GM06990 (cell line): ENCODE results near the gene CITED4.

Experiments used
- DNase-seq: peaks from one replicate; pipeline ENCODE4 v3.0.0-alpha.2; 2011; ENCODE audit not compliant: insufficient read length; ENCODE audit errors: extremely low read depth
- H3K27me3 ChIP-seq: replicated peaks from 2 replicates; pipeline ENCODE4 v1.6.0; 2011; ENCODE audit warnings: low read length; ENCODE audit not compliant: control insufficient read depth, insufficient read depth
- H3K36me3 ChIP-seq: 2 replicates; pipeline ENCODE4 v1.5.1; 2011; ENCODE audit warnings: low read length; ENCODE audit not compliant: control insufficient read depth, insufficient read depth
- H3K4me3 ChIP-seq: replicated peaks from 2 replicates; pipeline ENCODE4 v1.5.1; 2011; ENCODE audit warnings: low read depth, mild to moderate bottlenecking, control low read depth, low read length
- TF ChIP-seq, protein P1 (sequence below): IDR thresholded peaks from 2 replicates; pipeline ENCODE4 v1.5.1; 2011; ENCODE audit warnings: low read length, control low read depth, mild to moderate bottlenecking, inconsistent platforms; ENCODE audit not compliant: insufficient read depth, poor library complexity, severe bottlenecking

Gene CITED4

DNA sequence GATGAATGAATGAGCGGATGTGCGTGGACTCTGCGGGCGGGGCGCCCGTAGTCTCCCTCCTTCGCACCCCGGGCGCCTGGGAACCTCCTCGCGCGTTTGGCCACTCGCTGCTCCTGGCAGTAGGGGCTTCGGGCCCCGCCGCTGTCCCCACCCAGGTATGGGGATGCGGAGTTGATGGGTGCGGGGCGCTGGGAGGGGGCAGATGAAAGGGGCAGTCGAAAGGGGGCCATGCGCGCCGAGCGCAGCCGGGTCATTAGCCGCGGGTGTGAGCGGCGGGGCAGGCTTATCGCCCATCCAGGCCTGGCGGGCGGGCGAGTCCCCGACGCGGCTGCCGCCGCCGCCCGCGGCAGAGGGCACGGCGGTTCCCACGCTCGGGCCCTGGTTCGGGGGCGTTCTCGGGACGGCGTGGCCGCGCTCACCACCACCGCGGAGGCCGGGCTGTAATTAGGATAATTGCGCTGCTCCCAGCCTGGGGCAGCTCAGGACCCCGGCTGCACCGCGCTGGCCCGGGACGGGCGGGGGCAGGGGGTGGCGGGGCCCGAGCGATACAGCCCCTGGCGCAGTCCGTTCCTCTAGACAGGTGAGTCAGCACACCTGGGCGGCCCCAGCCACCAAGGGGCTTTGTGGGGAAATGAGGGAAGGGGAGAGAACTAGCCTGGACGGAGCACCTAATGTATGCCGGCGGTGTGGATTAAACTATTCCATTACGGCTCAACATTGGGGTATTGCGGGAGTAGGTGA is 22.1 kb upstream of the CITED4 start:
- H3K27me3 ChIP-seq, result no peaks in the 10 kb centered on the region; the same call in 1 of the 2 replicates
- DNase-seq, result no peak
- no peak overlapping the region for H3K4me3 ChIP-seq
- H3K36me3 ChIP-seq, result no peaks in the 10 kb centered on the region
- TF ChIP-seq, protein P1, sequence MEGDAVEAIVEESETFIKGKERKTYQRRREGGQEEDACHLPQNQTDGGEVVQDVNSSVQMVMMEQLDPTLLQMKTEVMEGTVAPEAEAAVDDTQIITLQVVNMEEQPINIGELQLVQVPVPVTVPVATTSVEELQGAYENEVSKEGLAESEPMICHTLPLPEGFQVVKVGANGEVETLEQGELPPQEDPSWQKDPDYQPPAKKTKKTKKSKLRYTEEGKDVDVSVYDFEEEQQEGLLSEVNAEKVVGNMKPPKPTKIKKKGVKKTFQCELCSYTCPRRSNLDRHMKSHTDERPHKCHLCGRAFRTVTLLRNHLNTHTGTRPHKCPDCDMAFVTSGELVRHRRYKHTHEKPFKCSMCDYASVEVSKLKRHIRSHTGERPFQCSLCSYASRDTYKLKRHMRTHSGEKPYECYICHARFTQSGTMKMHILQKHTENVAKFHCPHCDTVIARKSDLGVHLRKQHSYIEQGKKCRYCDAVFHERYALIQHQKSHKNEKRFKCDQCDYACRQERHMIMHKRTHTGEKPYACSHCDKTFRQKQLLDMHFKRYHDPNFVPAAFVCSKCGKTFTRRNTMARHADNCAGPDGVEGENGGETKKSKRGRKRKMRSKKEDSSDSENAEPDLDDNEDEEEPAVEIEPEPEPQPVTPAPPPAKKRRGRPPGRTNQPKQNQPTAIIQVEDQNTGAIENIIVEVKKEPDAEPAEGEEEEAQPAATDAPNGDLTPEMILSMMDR, result no peak

DNA sequence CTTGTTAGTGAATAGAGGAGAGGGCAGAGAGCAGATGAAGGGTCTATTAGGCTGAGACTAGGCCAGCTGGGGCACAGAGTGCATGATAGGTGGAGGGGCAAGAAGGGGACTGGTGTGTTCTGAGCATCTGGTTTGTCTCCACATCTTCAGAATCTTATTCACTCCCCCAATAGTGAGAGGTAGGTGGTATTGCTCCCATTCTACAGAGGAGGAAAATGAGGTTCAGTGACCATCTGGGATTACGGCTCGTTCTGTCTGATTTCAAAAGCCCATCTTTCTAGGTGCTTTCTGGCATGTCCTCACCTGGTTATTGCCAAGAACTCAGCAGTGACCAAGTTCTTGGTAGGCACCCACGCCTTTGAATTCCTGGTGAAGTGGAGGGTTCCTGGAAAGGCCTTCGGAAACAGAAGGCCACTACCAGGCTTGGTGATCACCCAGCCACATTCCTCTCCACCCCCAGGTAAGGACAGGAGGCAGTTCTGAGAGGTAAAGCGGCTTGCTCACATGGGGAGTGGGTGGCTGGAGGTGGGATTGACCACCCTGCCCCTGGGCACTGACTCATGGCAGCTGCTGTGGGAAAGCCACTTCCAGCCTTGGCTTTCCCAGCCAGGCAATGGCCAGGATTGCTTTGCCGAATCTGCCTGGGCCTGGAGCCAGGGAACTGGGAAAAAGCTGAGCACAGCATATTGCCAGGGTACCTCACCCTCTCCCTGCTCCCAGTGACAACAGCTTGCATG is 18.8 kb upstream of the CITED4 start:
- Histone ChIP-seq H3K4me3 (no peak overlapping the region), H3K36me3 (no peaks in the 10 kb centered on the region), H3K27me3 (no peaks in the 10 kb centered on the region)
- no peak for DNase-seq
- TF ChIP-seq, protein P1, result no peak

DNA sequence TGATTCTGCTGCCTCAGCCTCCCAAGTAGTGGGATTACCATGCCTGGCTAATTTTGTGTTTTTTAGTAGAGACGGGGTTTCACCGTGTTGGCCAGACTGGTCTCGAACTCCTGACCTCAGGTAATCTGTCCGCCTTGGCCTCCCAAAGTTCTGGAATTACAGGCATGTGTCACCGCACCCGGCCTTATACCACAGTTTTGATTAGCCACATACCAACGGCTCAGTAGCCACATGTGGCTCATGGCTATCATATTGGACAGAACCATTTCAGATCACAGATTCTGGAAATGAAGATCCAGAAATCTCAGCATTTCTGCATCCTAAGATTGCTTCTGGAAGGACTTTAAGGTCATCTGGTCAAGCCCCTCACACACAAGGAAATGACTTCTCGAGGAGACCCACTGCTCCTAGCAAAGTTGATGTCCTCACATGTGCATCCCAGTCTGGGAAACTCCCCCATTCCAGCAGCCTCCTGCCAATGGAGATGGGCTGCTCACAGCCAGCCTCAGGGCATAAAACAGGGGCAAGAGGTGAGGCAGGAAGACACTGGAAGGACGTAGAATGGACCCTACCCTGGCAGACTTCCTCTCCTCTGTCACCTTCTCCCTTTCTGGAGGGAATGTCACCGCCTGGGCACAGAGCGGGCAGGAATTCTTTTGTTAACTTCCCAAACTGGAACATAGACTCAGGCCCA is 17.5 kb upstream of the CITED4 start:
- Histone ChIP-seq H3K27me3 (no peaks in the 10 kb centered on the region), H3K4me3 (no peak overlapping the region), H3K36me3 (no peaks in the 10 kb centered on the region)
- TF ChIP-seq, protein P1, result no peak
- no peak for DNase-seq

DNA sequence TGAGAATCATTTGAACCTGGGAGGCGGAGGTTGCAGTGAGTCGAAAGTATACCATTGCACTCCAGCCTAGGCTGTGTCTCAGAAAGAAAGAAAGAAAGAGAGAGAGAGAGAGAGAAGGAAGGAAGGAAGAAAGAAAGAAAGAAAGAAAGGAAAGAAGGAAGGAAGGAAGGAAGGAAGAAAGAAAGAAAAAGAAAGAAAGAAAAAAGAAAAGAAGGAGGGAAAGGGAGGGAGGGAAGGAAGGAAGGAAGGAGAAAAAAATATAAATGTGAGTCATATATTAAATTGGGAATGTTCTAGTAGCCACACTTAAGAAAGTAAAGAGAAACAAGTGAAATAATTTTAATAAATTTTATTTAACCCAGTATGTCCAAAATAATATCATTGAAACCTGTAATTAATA is 16.7 kb upstream of the CITED4 start:
- Histone ChIP-seq H3K36me3 (no peaks in the 10 kb centered on the region), H3K27me3 (no peaks in the 10 kb centered on the region), H3K4me3 (no peak overlapping the region)
- DNase-seq, result no peak
- TF ChIP-seq, protein P1, result no peak

DNA sequence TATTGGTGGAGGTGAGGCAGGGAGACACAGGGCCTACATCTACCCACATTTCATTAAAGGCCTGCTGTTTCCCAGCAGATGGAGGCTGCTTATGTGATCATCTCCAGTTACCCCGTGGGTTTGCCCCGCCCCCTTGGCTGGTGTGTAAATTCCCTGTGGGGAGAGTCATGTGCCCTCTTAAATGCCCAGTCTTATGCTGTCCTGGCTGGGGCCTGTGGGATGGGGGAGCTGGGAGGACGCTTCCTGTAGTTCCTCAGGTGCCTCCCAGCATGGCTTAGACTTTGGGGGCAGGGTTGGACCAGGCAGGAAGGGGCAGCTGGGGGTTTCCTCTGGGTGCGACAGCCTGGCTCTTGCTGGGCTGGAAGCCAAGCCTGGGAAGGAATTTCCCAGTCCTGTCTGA is 15.5 kb upstream of the CITED4 start:
- TF ChIP-seq, protein P1, result no peak
- no peak overlapping the region for H3K4me3 ChIP-seq
- DNase-seq, result peak; percentile 36
- no peaks in the 10 kb centered on the region for H3K27me3 ChIP-seq
- no peaks in the 10 kb centered on the region for H3K36me3 ChIP-seq
